ENCODE measurements around the gene CARD19. TPM values are rescaled to one million over a fixed set of nuclear protein-coding genes. Genes with fewer than 3 reads are reported as not detected.

The CARD19 gene
- total and polyA plus RNA-seq, 2 of the 8 experiments (the other 6 are each of a cell fraction or from before 2014, with no cell fraction given): 21.2 to 112 TPM

DNA sequence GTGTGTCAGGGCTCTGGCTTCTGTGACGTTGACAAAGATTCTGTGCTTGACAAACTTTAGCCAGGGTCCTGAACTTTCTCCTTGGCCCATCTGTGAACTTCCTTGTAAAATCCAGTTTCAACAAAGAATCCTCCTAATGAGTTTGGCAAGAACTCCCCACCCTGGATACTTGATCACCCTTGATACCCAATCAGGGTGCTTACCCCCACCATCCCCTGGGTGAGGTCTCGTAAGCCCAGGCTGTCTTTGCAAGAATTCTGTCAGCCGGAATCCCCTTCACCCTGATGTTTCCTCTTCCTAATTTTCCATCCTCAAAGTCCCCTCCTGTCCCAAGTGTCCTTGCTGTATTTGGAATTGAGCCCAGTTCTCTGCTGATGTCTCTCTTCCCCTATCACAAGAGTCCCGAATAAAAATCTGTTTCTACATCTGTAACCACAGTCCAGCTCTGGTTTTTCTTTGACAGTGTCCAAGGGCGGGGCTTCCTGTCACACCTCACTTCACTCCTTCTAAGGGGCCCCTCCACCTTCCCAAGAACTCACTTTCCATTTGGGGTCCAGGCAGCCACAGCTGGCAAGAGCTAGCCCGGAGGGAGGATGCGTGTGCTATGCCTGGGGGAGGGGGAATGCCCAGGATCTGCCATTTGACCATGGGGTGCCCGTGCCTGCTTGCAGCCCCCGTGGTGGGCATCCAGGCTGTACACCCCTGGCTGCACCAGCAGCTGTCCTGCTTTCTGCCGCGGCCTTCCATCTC, 2.7 kb upstream of the CARD19 start (continued):
- TF ChIP-seq CHD1 (IDR thresholded peaks at IDR 0.05; ENCODE audit: low read depth, low read length): no peak
- TF ChIP-seq, protein P1, sequence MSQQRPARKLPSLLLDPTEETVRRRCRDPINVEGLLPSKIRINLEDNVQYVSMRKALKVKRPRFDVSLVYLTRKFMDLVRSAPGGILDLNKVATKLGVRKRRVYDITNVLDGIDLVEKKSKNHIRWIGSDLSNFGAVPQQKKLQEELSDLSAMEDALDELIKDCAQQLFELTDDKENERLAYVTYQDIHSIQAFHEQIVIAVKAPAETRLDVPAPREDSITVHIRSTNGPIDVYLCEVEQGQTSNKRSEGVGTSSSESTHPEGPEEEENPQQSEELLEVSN (IDR thresholded peaks at IDR 0.05): no peak
- no peak for TF ChIP-seq RBBP5 (IDR thresholded peaks at IDR 0.05; ENCODE audit: borderline replicate concordance, low read depth, low read length)

Data from H1 (cell line).